HL-60/S4 treated with phorbol 12-myristate 13-acetate at 8.2 ng/mL for 4 days and 3 days (cell line): ENCODE results near the gene MIOX.

Experiments
- in situ Hi-C: fragments of 300-500 bp; cut with MboI; formaldehyde crosslinking; loops from 2 replicates; pipeline ENCODE4 v1.15.0; 2022; ENCODE audit warnings: low sequenced_read_pairs

Gene MIOX

GRCh38 chr22:50454556-50455075, 32.0 kb upstream of the MIOX start:
- in situ Hi-C loops = no loop called here

DNA sequence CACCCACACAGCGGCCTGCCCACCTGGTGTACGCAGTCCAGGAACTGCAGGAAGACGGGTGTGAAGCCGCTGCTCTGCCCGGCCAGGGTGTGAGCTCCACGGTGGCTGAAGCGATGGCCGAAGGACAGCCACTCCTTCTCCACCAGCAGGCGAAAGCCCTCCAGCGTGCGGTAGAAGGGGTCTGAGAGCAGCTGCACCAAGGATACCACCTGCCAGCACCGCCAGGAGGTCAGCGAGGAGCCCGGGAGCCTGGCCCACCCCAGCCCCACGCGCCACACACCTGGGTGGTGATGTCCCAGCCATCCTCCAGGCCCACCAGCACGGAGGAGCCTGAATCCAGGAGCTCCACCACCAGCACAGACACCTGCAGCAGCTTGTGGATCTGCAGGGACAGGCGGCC, 31.5 kb upstream of the MIOX start:
- in situ Hi-C loops = no loop called here

DNA sequence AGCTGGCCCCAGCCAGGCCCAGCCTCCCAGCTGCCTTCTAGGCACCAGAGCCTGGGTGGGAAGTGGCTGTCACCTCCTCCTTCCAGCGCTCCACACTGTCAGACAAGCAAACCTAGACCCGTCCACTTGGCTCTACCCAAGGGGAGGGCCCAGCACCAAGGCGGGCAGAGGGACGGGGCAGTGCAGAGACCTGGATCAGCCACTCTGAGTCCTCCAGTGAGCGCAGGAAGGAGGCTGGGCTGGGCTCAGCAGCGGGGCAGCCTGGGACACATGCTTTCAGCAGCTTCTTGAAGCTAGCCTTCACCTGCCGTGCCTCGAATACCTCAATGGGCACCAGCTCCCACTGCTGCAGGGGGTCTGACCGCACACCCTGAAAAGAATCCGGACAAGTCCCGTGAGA, 30.6 kb upstream of the MIOX start:
- in situ Hi-C loops = no loop called here

- in situ Hi-C loops = no loop called here
Measured at GRCh38 chr22:50456466-50457234, 30.0 kb upstream of the MIOX start.

DNA sequence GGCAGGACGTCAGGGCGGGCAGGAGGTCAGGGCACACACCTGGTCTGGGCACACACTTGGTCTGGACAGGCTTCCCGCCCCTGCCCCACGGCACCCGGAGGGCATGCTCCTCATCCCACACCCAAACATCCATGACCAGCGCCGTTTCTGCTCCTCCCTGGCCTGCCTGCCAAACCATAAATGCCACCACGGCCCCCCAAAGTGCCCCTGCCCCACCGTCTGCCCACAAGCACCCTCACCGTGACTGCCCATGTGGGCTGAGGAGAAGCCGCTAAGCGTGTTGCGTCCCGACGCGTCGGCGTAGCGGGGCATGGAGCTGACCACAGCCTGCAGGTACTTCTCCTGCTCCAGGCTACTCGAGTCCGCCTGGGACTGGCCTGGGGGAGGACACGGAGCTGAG, 27.6 kb upstream of the MIOX start:
- in situ Hi-C loops = no loop called here

DNA sequence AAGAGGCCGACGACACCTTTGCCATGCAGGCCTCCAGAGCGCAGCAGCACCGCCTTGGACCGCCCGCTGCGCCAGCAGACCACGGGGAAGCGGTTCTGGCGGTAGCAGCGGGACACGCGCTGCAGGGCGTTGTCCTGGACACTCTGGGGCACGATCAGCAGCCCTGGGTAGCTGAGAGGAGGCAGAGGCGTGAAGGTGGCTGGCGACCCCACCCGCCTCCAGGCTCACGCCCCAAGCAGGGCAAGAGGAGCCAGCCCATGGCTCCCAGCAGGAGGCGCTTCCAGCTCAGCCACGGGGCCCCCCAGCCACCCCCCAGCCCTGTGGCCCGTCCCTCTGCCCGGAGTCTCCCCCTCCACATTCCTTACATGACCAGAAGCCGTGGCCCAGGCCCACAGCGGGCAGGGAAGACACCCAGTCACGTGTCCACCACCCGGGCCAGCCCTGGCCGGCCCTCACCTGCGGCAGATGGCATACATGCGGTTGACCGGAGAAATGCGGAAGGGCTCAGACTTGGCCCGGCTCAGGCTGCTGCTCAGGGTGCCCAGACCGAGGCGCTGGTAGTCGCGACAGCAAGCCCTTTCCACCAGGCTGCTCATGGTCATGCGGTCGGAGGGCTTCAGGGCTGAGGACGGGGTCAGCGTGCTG, 27.0 kb upstream of the MIOX start:
- in situ Hi-C loops = no loop called here

DNA sequence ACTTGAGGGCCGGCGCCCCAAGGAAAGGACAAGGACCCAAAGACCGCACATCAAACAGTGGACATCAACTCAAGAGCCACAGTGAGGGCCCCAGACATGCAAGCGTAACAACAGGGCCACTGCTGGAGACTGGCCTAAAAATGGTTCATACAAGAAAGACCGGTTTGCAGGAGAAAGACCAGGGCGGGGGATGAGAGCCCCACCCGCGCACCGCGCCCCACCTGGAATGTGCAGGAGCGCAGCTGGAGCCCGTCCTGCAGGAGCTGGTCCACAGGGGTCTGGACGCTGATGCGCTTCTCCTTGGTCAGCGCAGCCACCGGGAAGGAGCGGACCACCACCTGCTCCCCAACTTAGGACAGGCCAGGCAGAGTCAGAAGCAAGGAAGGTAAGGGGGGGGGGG, 25.7 kb upstream of the MIOX start:
- in situ Hi-C loops = no loop called here

GRCh38 chr22:50461536-50461935, 25.1 kb upstream of the MIOX start:
- in situ Hi-C loops = no loop called here

DNA sequence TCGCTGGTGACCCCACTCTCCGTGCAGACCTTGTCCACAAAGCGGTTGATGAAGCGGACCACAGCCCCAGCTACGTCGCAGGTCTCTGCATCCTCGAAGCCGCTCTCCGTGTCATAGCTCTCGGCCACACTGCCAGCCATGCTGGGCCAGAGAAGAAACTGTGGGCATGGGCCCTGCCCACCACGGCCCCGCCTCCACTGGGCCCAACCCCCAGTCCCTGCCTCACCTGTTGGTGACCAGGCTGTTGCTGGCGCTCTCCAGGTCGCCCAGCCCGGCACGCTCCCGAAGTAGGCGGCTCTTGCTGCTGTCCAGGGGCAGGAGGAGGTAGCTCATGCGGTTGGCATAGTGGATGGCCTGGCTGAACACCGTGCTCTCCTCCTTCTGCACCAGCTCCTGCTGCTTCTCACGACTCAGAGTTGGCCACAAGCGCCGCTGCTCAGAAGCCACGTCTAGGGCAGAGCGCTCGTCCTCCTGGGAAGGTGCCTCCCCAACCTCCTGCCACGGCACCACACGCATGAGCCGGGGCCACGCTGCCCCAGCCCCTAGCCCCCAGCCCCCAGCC, 24.6 kb upstream of the MIOX start:
- in situ Hi-C loops = no loop called here

DNA sequence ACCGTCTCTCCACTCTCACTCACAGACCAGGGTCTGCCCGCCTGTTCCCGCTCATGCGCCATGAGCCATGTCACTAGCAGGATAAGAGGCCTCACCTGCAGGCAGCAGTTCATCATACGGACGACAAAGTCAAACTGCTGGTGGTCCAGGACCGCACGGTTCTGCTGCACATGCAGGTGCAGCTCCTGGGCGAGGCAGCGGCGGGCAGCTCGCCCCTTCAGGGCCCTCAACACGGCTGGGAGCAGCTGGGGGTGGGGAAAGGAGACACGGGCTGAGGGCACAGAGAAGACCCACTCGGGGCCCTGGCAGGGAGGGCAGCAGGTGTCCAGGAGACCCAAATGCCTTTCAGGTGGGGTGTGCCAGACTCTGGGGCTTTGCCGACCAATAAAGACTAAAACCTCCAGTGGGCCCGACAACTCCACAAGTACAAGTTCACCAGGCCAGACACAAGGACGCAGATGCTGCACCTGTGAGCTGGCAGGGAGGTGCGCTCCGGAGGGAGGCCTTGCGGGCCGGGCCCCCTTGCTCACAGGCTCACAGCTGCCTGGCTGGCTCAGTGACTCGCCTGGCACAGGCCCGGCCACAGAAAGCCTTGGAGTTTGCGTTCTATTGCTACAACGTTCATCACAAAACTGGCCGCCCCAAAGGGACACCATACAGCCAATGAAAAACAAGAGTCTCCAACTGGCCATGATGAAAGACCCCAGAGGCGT, 23.3 kb upstream of the MIOX start:
- in situ Hi-C loops = no loop called here

DNA sequence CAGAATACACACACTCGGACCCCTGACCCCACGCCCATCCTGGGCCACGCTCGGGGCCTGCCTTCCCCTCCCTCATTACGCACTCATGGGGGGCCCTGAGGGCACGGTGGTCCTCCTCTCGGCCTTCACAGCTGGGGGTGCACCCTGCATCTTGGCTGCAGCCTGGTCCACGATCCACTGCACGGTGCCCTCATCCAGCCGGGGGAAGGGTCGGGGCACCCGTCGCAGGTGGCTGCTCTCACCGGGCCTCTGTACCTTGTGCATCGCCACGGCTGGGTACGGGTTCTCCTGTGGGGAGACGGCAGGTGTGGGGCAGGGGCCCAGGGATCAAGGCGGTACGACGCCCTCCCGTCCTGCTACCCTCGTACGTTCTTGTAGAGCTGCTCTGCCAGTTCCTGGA, 22.2 kb upstream of the MIOX start:
- in situ Hi-C loops = no loop called here

DNA sequence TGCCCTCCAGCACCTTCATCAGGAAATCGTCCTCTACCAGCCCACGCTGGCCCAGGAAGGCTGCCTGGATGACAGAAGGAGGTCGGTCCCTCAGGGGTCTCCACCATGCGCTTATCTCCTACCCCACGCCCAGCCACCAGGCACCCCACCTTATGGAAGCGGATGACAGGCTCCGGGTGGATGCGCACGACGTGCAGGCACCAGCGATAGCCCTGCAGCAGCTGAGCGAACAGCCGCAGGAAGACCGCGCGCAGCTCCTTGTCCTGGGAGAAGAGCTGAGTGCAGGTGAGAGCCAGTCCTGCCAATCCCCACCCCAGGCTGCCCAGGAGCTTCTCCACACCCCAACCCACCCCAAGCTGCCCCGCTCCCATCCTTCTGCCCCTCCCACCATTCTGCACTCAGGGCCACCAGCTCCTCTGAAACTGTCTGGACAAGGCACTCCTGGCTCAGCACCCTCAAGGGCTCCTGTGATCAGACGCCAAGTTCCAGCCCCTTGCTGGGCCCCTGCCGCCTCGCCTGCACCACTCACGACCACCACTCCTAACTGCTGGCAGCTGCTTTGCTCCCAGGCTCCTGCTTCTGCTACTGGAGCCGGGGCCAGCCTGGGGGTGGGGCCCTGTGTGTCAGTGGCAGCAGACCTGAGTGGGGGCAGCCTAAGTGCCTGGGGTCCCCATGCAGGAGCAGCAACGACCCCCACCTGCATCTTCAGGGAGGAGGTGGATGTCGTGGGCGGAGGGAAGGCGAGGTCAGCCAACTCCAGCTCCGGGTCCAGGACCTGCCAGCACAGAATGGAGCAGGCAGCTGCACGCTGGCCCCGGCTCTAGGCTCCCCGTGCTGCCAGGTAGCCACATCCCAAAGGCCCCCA, 21.4 kb upstream of the MIOX start:
- in situ Hi-C loops = no loop called here

- in situ Hi-C loops = no loop called here
Measured at GRCh38 chr22:50467341-50467740, 19.3 kb upstream of the MIOX start.

GRCh38 chr22:50467773-50468440, 18.8 kb upstream of the MIOX start:
- in situ Hi-C loops = no loop called here

DNA sequence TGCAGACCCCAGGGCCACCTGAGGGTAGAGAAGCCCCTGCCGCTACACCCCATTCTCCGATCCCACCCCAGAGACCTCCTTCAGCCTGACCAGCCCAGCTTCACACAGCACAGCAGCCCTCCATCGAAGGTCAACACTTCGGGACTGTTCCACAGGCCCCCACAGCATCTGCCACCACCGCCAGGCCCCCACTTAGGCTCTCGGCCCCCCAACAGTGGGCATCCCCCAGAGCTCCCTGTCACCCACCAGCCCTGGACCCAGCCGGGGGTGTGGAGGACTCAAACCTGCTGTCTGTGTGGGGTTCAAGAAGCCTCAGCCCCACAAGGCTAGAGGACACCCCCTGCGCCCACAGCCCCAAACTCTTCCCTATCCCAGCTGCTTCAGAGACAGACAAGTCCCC, 18.0 kb upstream of the MIOX start:
- in situ Hi-C loops = no loop called here

DNA sequence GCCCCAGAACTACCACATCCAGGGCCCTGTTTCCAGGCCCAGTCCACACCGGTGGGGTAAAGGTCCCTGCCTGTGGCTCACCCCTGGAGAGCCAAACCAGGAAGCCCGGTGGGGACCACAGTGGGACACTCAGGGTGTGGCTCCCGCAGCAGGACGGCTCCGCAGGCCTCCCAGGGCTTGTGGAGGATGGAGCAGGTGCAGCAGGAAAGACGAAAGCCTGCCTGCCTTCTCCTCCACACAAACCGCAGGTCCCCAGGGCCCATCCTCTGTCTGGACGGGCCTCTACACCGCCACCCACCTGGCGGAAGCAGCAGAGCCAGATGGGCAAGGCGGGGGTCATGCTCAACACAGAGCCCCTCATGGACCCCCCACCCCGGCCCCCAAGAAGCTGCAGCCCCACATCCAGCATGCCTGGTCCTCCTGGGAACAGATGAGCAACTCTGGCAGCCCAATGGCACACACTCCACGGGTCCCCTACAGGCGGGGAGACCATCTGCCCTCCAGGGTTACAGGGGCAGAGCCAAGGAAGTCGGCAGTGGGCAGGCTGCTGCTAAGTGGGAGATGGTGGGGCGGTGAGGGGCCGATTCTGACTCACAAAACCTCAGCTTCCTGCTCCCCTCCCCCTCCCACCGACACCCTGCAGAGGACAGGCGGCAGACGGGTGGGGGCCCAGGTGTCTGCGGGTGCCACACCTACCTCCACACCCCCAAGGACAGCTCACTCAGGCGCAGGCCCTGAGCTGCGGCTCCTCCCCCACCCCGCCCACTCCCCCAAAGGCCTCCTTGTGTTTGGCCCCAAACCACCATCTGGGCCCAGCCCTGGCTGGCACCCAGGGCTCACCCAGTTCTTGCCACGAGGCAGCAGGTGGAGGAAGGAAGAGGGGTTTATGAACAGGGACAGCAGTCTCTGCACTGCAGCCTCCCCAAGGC, 17.0 kb upstream of the MIOX start:
- in situ Hi-C loops = no loop called here

DNA sequence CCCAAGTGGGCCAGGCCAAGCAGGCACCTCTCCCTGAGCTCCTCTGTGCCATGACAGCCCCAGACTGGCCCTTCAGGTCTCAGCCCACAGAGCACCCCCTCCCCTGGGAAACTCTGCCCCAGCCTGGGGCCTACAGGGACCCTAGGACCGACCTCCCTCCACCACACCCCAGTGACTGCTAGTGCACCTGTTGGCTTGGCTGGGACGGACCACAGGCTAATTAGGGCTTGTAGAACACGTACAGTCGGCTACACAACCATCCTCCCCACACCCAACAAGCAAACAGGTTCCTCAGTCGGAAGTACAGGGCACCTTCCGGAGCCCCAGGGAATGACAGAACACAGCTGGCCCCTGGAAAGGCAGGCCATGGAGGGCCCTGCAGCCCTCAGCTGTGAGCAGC, 16.2 kb upstream of the MIOX start:
- in situ Hi-C loops = no loop called here

GRCh38 chr22:50471197-50471847, 15.3 kb upstream of the MIOX start:
- in situ Hi-C loops = no loop called here

DNA sequence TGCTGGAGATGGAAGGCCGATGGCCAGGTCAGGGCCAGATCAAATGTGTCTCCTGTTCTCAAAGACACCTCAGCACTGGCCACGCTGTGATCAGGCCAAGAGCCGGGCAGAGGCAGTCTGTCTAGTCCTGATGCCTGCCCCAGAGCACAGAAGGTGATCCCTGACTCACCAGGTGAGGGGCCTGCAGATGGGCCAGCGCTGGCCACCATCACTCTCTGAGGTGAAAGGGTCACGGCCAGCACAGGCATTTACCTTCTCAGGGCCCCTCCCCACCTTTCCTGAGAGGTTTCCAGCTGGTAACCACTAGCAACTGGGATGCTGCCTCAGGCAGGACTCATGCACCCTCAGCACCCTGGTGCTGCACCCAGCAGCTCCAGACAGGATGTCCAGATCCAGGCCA, 14.7 kb upstream of the MIOX start:
- in situ Hi-C loops = no loop called here
